SK-N-MC (cell line): ENCODE data around the gene DPH3.

ENCODE experiments used
- DNase-seq: peaks from one replicate; pipeline ENCODE4 v3.0.0-alpha.2; 2011; ENCODE audit warnings: low read depth, low spot score
- H3K27ac ChIP-seq: fragments of 200-600 bp; sonication (generic); 2 replicates; pipeline ENCODE4 v1.5.1; 2016; ENCODE audit warnings: mixed run types
- H3K36me3 ChIP-seq: fragments of 200-600 bp; sonication (generic); 2 replicates; pipeline ENCODE4 v1.6.1; 2017; ENCODE audit warnings: antibody characterized with exemption, low read length, mixed read lengths; ENCODE audit not compliant: insufficient read depth
- H3K4me3 ChIP-seq: fragments of 200-600 bp; sonication (generic); 2 replicates; pipeline ENCODE4 v1.5.1; 2016
- H3K9ac ChIP-seq: fragments of 200-600 bp; sonication (generic); 2 replicates; pipeline ENCODE4 v1.8.0; 2017; ENCODE audit warnings: mixed run types, mixed read lengths; ENCODE audit not compliant: insufficient read length
- H3K9me3 ChIP-seq: fragments of 200-600 bp; sonication (generic); 2 replicates; pipeline ENCODE4 v1.6.1; 2017; ENCODE audit warnings: low read depth, mild to moderate bottlenecking, antibody characterized with exemption, low read length, moderate library complexity, mixed read lengths
- EZH2 ChIP-seq: fragments of 200-600 bp; sonication (generic); IDR thresholded peaks from one replicate; pipeline ENCODE4 v1.6.1; 2017; ENCODE audit warnings: antibody characterized with exemption
- FOXP2 ChIP-seq: optimal IDR thresholded peaks from 2 replicates; pipeline ENCODE3; 2011; ENCODE audit warnings: mild to moderate bottlenecking, moderate library complexity; ENCODE audit not compliant: insufficient read depth; ENCODE audit errors: extremely low read length, control extremely low read depth
- POLR2AphosphoS5 ChIP-seq: IDR thresholded peaks from 2 replicates; pipeline ENCODE4 v1.6.1; 2012; ENCODE audit warnings: mild to moderate bottlenecking, low read depth, low read length, borderline replicate concordance

DPH3 gene

DNA sequence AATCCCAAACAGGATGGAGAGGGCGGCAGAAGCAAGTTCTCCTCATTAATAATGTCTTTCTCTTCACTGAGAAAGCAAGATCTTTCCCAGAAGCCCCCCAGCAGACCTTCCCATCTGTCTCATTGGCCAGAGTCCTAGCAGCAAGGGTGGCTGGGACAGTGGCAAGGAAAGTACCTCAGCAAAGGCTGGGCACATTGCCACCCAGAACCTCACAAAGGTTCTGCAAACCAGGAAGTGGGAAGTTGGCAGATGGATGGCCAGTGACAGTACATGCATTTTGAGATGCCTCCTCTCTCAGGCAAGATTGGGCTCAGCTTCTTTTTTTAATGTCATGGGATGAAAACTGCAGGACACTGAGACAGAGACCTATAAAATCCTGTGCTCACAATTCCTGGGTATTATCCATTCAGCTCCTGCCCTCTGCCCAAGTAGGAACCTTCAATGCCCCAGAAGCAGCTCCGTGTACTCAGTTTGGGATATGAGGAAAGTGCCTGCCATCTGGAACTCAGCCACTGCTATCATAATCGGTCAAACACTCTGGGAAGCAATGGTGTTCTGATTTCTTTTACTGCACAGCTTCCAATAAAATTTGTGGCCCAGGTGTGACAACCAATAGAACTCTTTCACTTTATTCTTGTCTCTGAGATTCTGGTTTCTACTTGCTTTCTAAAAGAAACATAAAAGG is 25.5 kb downstream of the DPH3 start:
- H3K27ac ChIP-seq: no peak overlapping the region
- TF ChIP-seq EZH2: no peak
- no peak for TF ChIP-seq FOXP2
- TF ChIP-seq POLR2AphosphoS5: no peak

DNA sequence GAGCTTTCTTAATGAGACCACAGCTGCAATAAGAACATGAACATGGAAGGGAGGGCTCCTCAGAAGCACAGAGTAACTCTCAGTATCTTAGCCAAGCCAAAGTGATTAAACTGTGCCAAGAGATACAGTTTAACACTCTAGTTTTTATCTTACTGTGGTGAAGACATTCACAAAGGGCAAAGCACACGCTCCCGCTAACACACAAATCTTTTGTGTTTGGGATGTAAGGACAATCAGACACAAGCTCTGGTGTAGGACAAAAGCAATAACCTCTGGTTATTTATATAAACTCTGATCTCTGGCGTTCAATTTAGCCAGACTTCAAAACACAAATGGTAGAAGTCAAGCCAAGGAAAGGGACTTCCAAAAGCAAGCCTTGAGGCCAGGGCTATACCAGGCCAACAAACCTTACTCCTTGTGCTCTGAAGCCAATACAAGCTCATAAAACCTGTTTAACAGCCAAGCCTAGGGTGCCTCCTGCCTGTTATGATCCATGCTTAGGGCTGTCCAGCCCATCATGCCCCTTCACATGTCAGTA is 27.8 kb downstream of the DPH3 start:
- H3K9ac ChIP-seq: no peak overlapping the region
- no peak overlapping the region for H3K27ac ChIP-seq
- no peak for DNase-seq
- no peaks in the 10 kb centered on the region for H3K9me3 ChIP-seq
- TF ChIP-seq EZH2 (no peak), FOXP2 (no peak), POLR2AphosphoS5 (no peak)
- no peaks in the 10 kb centered on the region for H3K36me3 ChIP-seq
- no peak overlapping the region for H3K4me3 ChIP-seq

More for the DNA sequence above, 25.5 kb downstream of the DPH3 start:
- no peak for DNase-seq
- Histone ChIP-seq H3K9ac (no peak overlapping the region), H3K36me3 (no peaks in the 10 kb centered on the region), H3K9me3 (no peaks in the 10 kb centered on the region), H3K4me3 (no peak overlapping the region)

DNA sequence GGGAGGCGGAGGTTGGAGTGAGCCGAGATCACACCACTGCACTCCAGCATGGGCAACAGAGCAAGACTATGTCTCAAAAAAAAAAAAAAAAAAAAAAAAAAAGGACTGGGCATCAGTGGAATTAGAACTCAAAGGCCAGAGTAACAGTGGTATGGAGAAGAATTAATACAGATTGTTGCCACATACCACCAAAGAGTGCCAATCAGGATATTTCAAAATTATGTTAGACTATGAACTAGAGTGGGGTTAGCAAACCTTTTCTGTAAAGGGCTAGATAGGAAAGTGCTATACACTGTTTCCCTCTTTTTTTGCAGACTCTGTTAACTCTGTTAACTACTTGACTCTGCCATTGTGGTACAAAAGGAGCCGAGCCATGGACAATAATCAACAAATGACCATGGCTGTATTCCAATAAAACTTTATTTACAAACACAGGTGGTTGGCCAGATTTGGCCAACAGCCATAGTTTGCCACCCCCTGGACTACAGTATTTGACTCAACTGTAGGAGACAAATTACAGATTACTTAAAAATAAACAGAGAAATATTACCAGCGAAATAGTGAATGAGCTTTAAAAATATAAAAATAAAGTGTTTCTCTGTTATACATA is 28.6 kb downstream of the DPH3 start:
- DNase-seq: no peak
- no peaks in the 10 kb centered on the region for H3K9me3 ChIP-seq
- H3K4me3 ChIP-seq: no peak overlapping the region
- H3K9ac ChIP-seq: no peak overlapping the region
- no peak overlapping the region for H3K27ac ChIP-seq
- H3K36me3 ChIP-seq: no peaks in the 10 kb centered on the region
- TF ChIP-seq POLR2AphosphoS5: no peak

DNA sequence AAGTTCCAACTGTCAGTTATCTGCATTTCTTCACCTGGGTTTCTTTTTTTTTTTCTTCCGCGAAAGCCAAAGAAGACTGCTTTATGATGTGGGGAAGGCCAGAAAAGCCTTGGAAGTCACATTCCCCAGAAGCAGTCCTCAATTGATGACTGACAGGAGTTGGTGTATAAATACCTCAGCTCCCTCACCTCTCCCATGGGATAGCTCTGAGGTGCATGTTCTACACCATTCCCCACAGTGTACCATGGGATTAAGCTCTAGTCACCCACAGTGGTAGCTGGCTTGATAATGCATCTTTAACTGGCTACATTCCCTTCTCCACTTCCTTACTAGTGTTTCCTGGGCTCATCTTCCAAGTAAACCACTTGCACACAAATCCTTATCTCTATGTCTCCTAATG is 30.5 kb downstream of the DPH3 start:
- no peaks in the 10 kb centered on the region for H3K36me3 ChIP-seq
- no peak overlapping the region for H3K4me3 ChIP-seq
- H3K9me3 ChIP-seq: no peaks in the 10 kb centered on the region
- DNase-seq: no peak
- no peak overlapping the region for H3K27ac ChIP-seq
- H3K9ac ChIP-seq: no peak overlapping the region
- TF ChIP-seq EZH2 (no peak), POLR2AphosphoS5 (no peak), FOXP2 (no peak)

DNA sequence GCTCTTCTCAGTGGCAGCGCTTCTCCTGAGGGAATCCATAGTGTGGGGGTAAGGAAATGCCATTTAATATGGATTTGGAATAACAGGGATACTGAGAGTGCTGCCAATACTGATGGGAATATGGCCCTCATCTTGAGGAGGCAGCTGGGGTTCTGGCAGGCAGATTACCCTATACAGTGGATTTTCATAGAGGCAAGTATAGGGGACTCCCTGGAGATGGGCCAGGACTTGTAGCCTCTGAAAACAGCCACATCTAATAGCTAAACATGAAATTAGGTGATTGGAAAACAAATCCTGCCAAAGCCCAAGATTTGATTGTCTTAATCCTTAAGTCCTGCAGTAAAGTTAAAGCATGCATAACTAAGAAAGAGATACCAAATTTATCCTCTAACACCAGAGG is 30.9 kb downstream of the DPH3 start:
- Histone ChIP-seq H3K27ac (no peak overlapping the region), H3K36me3 (no peaks in the 10 kb centered on the region), H3K9ac (no peak overlapping the region), H3K9me3 (no peaks in the 10 kb centered on the region), H3K4me3 (no peak overlapping the region)
- DNase-seq: no peak
- TF ChIP-seq FOXP2: no peak
- no peak for TF ChIP-seq EZH2
- no peak for TF ChIP-seq POLR2AphosphoS5

DNA sequence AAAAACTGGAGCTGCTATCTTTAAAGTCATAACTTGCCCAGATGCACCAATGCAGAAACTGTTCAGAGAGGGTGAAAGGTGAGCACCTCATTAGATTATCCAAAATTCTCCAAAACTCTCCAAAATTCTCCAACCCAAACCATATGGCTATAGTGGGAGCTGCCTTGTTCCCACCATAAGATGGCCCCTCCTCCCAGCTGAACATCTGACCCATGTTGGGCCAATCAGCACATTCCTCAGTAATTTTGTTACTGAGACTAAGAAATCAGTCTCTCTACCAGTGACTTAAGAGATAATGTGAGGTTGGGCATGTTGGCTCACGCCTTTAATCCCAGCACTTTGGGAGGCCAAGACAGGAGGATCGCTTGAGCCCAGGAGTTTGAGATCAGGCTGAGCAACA is 32.8 kb downstream of the DPH3 start:
- Histone ChIP-seq H3K27ac (no peak overlapping the region), H3K4me3 (no peak overlapping the region), H3K9me3 (no peaks in the 10 kb centered on the region), H3K36me3 (no peaks in the 10 kb centered on the region), H3K9ac (no peak overlapping the region)
- TF ChIP-seq EZH2 (no peak), FOXP2 (no peak), POLR2AphosphoS5 (no peak)
- DNase-seq: no peak

DNA sequence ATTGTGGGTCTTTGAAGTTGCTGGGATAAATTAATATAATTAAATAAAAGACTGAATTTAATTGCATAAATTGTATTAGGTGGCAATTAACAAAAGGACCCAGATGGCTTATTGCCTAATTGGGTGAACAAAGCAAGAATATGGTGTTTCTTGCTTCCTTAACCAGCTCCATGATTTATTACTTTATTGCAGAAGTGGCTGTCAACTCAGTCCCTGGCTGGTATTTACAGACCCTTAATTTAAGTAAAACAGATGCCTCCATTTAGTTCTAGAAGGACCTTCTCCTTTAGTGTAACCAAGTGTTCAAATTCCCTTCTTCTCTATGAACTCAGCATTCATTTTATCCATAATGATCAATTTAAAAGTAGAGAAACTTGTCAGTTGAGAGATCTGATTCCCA is 35.1 kb downstream of the DPH3 start:
- H3K27ac ChIP-seq: no peak overlapping the region
- no peaks in the 10 kb centered on the region for H3K36me3 ChIP-seq
- no peak for DNase-seq
- no peaks in the 10 kb centered on the region for H3K9me3 ChIP-seq
- H3K9ac ChIP-seq: no peak overlapping the region
- no peak overlapping the region for H3K4me3 ChIP-seq
- TF ChIP-seq EZH2: no peak
- TF ChIP-seq FOXP2: no peak
- no peak for TF ChIP-seq POLR2AphosphoS5

DNA sequence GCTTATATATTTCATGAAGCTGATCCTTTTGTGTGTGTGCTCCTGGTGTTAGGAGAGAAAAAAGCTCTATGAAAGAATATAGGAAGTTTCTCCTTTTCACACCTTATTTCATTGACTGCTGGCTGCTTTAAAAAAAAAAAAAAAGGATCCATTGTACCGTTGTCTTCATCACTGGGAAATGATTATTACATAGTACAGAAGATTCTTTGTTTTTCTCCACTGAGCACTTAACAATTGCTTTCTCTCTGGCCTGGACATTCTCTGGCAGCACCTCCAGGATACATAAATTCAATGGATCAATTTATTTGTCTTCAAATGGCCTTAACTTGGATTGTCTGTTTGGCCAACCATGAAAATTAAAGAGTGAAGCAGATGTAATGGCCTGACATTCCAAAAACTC is 37.2 kb downstream of the DPH3 start:
- TF ChIP-seq POLR2AphosphoS5 (no peak), FOXP2 (no peak), EZH2 (no peak)
- Histone ChIP-seq H3K4me3 (no peak overlapping the region), H3K9ac (no peak overlapping the region), H3K27ac (no peak overlapping the region), H3K36me3 (no peaks in the 10 kb centered on the region), H3K9me3 (no peaks in the 10 kb centered on the region)
- no peak for DNase-seq
